A673 (cell line): ENCODE measurements around the gene EYA4. TPM values are rescaled to one million over a fixed set of nuclear protein-coding genes. Genes with fewer than 3 reads are reported as not detected.

Source experiments
- BruUV-seq: library from RNA; stranded (reverse); fragments of 400-500 nt; replicated peaks from 2 replicates; lab custom pipeline; 2021; lab: Mats Ljungman, UMichigan
- CTCF ChIA-PET: fragments of 300-600 bp; sonication (Branson Sonifier 250); formaldehyde crosslinking; loops from one replicate; lab custom pipeline; 2022; ENCODE audit warnings: antibody characterized with exemption; lab: Charles Lee
- POLR2A ChIA-PET: fragments of 300-600 bp; sonication (Branson Sonifier 250); formaldehyde crosslinking; loops from one replicate; lab custom pipeline; 2022; ENCODE audit warnings: antibody characterized with exemption; ENCODE audit not compliant: low non-redundant PET; lab: Charles Lee
- DNase-seq: peaks from one replicate; pipeline ENCODE4 v3.0.0-alpha.2; 2015; ENCODE audit warnings: low spot score
- H3K27ac ChIP-seq: fragments of 200-600 bp; sonication (generic); 2 replicates; pipeline ENCODE4 v1.5.1; 2016; ENCODE audit warnings: mixed run types, low read depth, mild to moderate bottlenecking, mixed read lengths, antibody characterized with exemption, low read length; ENCODE audit not compliant: poor library complexity, severe bottlenecking
- H3K27me3 ChIP-seq: fragments of 200-600 bp; sonication (generic); replicated peaks from 2 replicates; pipeline ENCODE4 v1.6.1; 2017; ENCODE audit warnings: mixed run types, low read depth, mild to moderate bottlenecking, mixed read lengths, antibody characterized with exemption, low read length; ENCODE audit not compliant: insufficient read depth, poor library complexity
- H3K36me3 ChIP-seq: fragments of 200-600 bp; sonication (generic); 2 replicates; pipeline ENCODE4 v1.6.1; 2016; ENCODE audit warnings: mixed run types, mild to moderate bottlenecking, mixed read lengths, antibody characterized with exemption, low read length; ENCODE audit not compliant: insufficient read depth, poor library complexity, severe bottlenecking
- H3K4me1 ChIP-seq: fragments of 200-600 bp; sonication (generic); 2 replicates; pipeline ENCODE4 v1.6.1; 2017; ENCODE audit warnings: mixed run types, mild to moderate bottlenecking, mixed read lengths, antibody characterized with exemption, low read length; ENCODE audit not compliant: insufficient read depth, poor library complexity, severe bottlenecking
- H3K4me3 ChIP-seq: fragments of 200-600 bp; sonication (generic); 2 replicates; pipeline ENCODE4 v1.5.1; 2016; ENCODE audit warnings: low read depth, mixed run types, mild to moderate bottlenecking, mixed read lengths, low read length; ENCODE audit not compliant: poor library complexity, severe bottlenecking
- H3K9me3 ChIP-seq: fragments of 200-600 bp; sonication (generic); 2 replicates; pipeline ENCODE4 v1.6.1; 2016; ENCODE audit warnings: mixed run types, low read depth, mild to moderate bottlenecking, mixed read lengths, antibody characterized with exemption, low read length; ENCODE audit not compliant: poor library complexity, severe bottlenecking
- EZH2 ChIP-seq: fragments of 200-600 bp; sonication (generic); IDR thresholded peaks from 2 replicates; pipeline ENCODE4 v1.6.1; 2017; ENCODE audit warnings: borderline replicate concordance, low read depth, mild to moderate bottlenecking, mixed read lengths, antibody characterized with exemption, low read length; ENCODE audit not compliant: poor library complexity, severe bottlenecking
- intact Hi-C: fragments of 100-400 bp; cut with micrococcal nuclease; formaldehyde crosslinking; loops from one replicate; pipeline ENCODE4 v1.10.0; 2022; ENCODE audit not compliant: unreplicated experiment
- total RNA-seq: library from RNA; stranded (reverse); gene quantifications from 2 replicates; pipeline ENCODE4 v1.2.3, GENCODE V29; 2021
- TF ChIP-seq, protein P1 (sequence below): fragments of 300-800, 200-600 bp; sonication (generic); conservative IDR thresholded peaks from 2 replicates; pipeline ENCODE4 v1.5.1; 2017; ENCODE audit warnings: low read depth, mild to moderate bottlenecking, antibody characterized with exemption, low read length, moderate library complexity, mixed read lengths

EYA4 gene
- total RNA-seq, 1 experiment from 2014 or later, result 1.3 TPM

DNA sequence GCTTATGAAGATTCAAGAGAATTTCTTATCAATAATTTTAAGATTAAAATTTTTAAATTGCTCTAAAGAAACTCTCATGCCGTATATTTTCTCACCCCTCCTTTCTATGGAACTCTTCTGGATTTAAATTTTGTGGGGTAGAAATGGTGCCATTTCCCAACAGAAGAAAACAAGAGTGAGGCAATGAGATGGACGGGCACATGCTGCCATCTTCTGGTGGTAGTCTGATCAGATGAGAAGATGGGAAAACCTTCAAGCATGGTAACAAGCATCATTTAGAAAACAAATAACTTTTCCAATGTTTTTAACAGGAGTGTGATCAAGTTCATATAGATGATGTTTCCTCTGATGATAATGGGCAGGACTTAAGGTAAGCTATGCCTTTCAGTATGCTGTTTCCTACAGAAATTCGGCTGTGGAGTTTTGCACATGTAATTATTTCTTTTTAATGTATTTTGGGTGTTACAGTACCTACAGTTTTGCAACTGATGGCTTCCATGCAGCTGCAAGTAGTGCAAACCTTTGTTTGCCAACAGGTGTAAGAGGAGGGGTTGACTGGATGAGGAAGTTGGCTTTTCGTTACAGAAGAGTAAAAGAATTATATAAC, 271.4 kb downstream of the EYA4 start:
- TF ChIP-seq, protein P1, sequence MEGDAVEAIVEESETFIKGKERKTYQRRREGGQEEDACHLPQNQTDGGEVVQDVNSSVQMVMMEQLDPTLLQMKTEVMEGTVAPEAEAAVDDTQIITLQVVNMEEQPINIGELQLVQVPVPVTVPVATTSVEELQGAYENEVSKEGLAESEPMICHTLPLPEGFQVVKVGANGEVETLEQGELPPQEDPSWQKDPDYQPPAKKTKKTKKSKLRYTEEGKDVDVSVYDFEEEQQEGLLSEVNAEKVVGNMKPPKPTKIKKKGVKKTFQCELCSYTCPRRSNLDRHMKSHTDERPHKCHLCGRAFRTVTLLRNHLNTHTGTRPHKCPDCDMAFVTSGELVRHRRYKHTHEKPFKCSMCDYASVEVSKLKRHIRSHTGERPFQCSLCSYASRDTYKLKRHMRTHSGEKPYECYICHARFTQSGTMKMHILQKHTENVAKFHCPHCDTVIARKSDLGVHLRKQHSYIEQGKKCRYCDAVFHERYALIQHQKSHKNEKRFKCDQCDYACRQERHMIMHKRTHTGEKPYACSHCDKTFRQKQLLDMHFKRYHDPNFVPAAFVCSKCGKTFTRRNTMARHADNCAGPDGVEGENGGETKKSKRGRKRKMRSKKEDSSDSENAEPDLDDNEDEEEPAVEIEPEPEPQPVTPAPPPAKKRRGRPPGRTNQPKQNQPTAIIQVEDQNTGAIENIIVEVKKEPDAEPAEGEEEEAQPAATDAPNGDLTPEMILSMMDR, result peak; percentile 78
- no peak for TF ChIP-seq EZH2
- Histone ChIP-seq H3K9me3 (no peaks in the 10 kb centered on the region), H3K27ac (no peak overlapping the region), H3K4me1 (peaks cover 20% of the 10 kb centered on the region), H3K36me3 (no peaks in the 10 kb centered on the region), H3K27me3 (peaks cover 12% of the 10 kb centered on the region), H3K4me3 (no peak overlapping the region)
- CTCF ChIA-PET, result no interaction called here
- POLR2A ChIA-PET, result no interaction called here
- intact Hi-C loops, result loop anchor here (1.0 to 10.0 kb wide), 6 partner anchors 226 to 690 kb away; no protein-coding TSS in a partner anchor
- peak; percentile 76 for DNase-seq
- no TSS peak for BruUV-seq

DNA sequence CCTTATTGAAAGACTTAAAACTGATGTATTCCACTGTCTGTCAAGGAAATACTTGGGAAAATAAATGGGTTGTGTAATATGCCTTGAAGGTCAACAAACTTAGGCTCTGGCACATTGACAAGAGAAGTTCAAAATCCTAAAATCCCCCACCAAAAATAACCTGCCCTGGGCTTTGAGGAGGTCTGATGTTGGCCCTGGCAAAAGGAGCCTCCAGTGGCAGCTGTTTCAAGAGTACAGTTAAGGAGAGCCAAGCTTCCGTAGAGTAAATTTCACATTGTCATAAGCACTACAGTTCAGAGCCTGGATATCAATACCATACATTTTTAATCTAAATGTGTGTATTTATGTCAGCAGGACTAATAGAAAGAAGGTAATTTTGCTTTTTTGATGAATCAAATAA, 282.7 kb downstream of the EYA4 start:
- no peak overlapping the region for H3K4me3 ChIP-seq
- no peaks in the 10 kb centered on the region for H3K36me3 ChIP-seq
- no peak for DNase-seq
- no peaks in the 10 kb centered on the region for H3K9me3 ChIP-seq
- no TSS peak for BruUV-seq
- intact Hi-C loops, result no loop called here
- no peak for TF ChIP-seq EZH2
- TF ChIP-seq, protein P1, result no peak
- no peaks in the 10 kb centered on the region for H3K4me1 ChIP-seq
- no peak overlapping the region for H3K27ac ChIP-seq
- H3K27me3 ChIP-seq, result peaks cover 14% of the 10 kb centered on the region
- CTCF ChIA-PET, result no interaction called here
- POLR2A ChIA-PET, result no interaction called here

DNA sequence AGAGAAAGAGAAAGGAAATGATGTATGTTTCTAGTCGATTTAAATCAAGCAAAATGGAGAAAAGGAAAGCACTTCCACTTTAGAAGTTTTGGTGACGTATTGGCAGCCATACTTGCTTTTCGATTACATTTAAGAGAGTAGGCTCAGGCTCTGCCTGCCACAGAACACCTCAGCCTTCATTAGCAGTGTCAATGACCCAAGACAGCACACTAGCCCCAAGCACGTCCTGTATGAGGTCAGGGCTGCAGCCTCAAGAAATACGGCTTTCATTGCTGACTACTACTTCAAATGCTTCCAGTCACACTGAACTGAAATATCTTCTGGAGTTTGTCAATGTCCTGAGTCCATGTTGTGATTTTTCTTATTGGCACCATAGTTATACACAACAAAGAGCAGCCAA, 285.3 kb downstream of the EYA4 start:
- CTCF ChIA-PET, result no interaction called here
- no peak for DNase-seq
- peaks cover 29% of the 10 kb centered on the region for H3K27me3 ChIP-seq
- TF ChIP-seq EZH2, result no peak
- TF ChIP-seq, protein P1, result no peak
- H3K27ac ChIP-seq, result no peak overlapping the region
- H3K4me3 ChIP-seq, result no peak overlapping the region
- H3K36me3 ChIP-seq, result no peaks in the 10 kb centered on the region
- H3K4me1 ChIP-seq, result no peaks in the 10 kb centered on the region
- no peaks in the 10 kb centered on the region for H3K9me3 ChIP-seq
- POLR2A ChIA-PET, result no interaction called here
- BruUV-seq, result no TSS peak
- intact Hi-C loops, result no loop called here
